ENCODE results near the gene NPR3.
"Not testable (repeated sequence)": the region's sequence is repeated elsewhere in the genome, so short reads cannot be mapped to it uniquely, and the experiment has no call there.

Gene NPR3

DNA sequence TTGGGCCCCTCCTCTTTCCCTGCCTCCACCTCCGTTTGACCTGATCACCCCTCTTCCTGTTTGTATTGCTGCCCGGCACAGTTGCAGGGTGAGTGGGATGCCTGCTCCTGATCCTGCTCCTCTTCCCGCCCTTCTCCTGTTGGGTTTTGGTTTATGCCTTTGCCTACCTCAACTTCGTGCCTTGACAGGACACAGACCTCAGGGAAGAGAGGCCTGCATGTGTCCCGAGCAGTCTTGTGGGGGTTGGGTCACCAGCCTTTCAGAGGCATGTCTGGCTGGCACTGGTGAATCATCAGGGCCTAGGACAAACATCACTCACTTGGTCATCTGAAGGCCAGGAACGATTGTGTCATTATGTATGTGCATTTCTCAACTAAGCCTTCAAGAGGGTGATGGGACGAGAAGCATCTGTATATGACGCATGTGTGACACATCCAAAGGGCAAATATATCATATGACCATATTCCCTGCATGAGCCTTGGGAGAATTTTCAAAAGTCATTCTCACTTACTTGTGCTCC is 56.9 kb downstream of the NPR3 start:
- DNase-seq (ENCODE audit: low spot score) = no peak

DNA sequence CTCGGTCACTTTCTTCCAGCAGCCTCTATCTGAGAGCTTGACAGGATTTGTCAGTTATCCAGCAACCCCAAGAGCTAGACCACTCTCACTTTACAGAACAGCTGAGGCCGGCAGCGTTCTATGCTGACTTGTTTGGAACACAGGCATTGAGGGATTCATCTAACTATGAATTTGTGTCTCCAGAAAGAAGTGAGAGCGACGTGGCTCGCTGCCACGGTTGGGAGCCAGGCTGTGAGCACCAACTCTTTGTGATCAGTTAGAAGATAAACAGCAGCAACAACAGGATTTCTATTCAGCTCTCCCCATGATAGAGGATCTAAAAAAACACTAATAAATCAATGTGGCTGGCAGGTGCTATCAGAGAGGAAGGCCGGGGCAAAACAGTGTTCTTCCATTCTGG is 58.6 kb downstream of the NPR3 start:
- no peak for DNase-seq (ENCODE audit: low spot score)

- no peak for DNase-seq (ENCODE audit: low spot score)
These were observed 59.3 kb downstream of the NPR3 start for GRCh38 chr5:32770444-32770843.

DNA sequence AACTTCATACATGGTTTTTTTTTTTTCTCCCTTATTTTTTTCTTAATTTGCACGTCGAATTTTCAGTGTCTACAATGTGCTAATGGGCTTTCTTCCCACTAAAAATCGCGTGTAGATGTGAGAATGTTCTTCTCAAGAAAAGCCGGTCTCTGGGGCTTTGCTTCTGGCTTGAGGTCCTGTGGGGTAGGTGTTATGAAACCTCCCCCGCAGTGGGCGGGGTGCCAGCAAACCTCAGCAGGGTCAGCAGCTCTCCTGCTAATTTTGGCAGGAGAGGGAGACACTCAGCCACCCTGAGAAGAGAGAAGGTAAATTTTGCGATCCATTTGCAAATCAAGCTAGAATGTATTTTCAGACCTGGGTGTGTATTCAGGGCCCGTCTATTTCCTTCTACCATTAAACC is 59.9 kb downstream of the NPR3 start:
- no peak for DNase-seq (ENCODE audit: low spot score)

DNA sequence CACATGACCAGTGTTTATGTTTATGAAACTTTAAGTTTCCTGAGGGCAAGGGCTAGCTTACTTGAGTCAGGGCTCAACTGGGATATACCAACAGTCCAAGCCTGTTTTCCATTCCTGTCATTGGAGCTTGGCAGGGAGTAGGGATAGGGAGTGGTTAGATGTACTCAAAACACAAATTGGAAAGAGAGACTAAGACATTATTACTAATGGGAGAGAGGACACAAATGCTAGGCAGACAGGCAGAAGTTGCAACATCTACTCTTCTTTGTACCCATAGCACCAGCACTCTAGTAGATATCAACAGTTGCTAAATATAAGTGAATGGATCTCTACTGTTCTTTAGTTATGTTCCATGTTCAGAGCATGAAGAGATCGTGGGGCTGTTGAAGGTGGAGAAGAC is 62.8 kb downstream of the NPR3 start:
- no peak for DNase-seq (ENCODE audit: low spot score)

DNA sequence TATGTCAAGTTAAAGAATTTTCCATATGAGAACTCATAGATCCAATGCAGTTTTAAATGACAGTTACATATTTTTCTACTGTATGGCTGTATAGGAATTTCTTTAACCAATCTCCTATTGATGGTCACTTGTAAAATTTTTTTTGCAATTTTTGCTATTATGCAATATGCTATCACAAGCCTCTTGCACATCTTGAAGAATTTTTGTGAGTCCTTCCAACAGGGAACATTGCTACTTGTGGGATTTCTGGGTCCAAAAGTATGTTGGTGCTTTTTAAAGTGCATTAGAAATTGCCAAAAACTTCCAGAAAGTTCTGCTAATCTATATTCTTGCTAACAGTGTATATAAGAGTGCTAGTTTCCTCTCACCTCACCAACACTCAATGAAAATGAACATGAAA is 65.1 kb downstream of the NPR3 start:
- DNase-seq (ENCODE audit: low spot score) = no peak

DNA sequence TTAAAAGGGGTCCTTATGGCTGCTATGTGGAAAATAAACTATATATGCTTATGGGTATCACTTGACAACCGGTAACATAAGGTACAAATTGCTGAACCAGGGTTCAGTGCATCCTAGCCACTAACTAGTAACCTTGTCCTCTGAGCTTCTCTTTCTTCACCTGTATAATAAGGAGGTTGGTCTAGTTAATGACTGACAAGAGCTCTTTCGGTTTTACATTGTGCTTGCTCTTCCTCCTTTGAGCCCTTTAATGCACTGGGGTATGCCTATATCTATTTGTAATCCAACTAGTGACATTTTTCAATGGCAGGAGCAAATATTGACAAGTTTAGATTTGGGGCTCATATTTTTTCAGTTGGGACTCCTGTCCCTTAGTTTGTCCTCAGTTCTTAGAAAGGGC is 66.1 kb downstream of the NPR3 start:
- no peak for DNase-seq (ENCODE audit: low spot score)

- DNase-seq (ENCODE audit: low spot score) = no peak
These were observed 66.6 kb downstream of the NPR3 start for GRCh38 chr5:32777733-32778132.

GRCh38 chr5:32778403-32778802 is 67.3 kb downstream of the NPR3 start:
- no peak for DNase-seq (ENCODE audit: low spot score)

- DNase-seq (ENCODE audit: low spot score) = no peak
These were observed 68.8 kb downstream of the NPR3 start for GRCh38 chr5:32779754-32780415.

GRCh38 chr5:32780508-32780919 is 69.4 kb downstream of the NPR3 start:
- no peak for DNase-seq (ENCODE audit: low spot score)

GRCh38 chr5:32783661-32784060 is 72.5 kb downstream of the NPR3 start:
- DNase-seq (ENCODE audit: low spot score) = no peak

GRCh38 chr5:32785611-32786254 is 74.6 kb downstream of the NPR3 start:
- DNase-seq (ENCODE audit: low spot score) = no peak

DNA sequence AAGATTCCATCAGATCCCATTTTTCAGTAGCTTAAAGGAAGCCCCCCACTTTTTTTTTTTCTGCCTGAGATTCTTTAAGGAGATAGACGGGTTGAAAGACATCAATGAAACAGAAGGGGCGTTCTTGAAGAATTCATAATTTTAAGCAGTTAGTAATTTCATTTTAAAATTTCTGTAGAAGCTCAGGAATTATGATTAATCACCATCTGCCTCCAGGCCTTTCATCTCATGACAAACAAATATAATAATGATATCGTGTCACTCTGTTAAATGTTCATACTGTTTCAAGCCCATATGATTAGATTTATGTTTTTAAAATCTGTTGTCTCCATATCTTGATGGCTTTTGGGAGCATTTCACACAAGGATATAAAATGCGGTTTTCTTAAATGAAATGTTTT is 75.2 kb downstream of the NPR3 start:
- DNase-seq (ENCODE audit: low spot score) = no peak

DNA sequence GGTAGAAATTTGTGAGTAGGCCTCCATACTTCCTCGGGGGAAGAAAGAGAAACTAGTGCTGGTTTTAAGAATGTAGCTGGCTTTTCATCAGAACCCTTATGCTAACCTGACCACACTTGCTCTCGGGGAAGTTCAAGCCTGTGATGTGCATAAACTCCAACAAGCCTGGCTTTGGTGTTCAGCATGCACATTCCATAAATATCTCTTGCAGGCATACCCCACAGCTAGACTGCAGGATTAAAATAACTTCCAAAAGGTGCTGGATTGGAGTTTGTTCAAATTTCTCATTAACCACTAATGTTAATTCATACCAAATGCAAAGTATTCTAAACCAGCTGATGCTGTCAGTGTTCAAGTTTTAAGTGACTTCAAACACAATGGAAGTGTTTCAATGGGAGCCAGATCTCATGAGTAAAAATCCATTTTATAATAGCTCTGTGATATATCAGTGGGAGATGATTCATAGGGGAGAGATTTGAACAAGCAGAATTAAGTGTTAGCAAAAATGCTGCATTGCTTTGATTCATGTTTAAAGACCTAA is 79.4 kb downstream of the NPR3 start:
- DNase-seq (ENCODE audit: low spot score) = no peak

- DNase-seq (ENCODE audit: low spot score) = no peak
These were observed 80.6 kb downstream of the NPR3 start for GRCh38 chr5:32791536-32792243.

- DNase-seq (ENCODE audit: low spot score) = no peak
These were observed 83.0 kb downstream of the NPR3 start for GRCh38 chr5:32794086-32794485.

DNA sequence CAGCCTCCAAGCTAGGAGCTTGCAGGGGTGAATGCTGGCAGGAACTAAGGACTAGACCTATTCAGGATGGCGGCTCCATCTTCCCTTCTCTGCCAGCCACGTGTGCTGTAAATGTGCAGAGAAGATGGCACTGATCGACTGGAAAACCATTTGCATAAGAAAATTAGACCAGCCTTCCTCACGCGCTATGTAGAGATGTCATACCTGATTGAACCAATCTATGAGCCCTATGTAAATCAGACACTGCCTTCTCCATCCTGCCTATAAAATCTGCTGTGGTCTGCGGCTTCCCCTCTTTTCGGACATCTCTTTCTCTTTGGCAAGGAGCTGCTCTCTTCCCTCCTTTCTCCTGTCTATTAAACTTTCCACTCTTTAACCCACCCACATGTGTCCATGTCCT is 91.6 kb downstream of the NPR3 start:
- DNase-seq (ENCODE audit: low spot score) = no peak

GRCh38 chr5:32803656-32804055 is 92.5 kb downstream of the NPR3 start:
- no peak for DNase-seq (ENCODE audit: low spot score)

DNA sequence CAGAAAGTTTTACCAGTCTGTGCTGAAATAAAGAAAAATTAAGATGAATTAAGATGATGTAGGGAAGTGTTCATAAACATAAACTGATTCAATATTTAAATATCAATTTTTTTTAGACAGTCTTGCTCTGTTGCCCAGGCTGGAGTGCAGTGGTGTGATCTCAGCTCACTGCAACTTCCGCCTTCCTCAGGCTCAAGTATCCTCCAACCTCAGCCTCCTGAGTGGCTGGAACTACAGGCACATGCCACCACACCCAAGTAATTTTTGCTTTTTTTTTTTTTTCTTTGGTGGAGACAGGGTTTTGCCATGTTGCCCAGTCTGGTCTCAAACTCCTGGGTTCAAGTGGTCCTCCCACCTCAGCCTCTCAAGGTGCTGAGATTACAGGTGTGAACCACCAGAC is 94.3 kb downstream of the NPR3 start:
- not testable (repeated sequence) for DNase-seq (ENCODE audit: low spot score)

DNA sequence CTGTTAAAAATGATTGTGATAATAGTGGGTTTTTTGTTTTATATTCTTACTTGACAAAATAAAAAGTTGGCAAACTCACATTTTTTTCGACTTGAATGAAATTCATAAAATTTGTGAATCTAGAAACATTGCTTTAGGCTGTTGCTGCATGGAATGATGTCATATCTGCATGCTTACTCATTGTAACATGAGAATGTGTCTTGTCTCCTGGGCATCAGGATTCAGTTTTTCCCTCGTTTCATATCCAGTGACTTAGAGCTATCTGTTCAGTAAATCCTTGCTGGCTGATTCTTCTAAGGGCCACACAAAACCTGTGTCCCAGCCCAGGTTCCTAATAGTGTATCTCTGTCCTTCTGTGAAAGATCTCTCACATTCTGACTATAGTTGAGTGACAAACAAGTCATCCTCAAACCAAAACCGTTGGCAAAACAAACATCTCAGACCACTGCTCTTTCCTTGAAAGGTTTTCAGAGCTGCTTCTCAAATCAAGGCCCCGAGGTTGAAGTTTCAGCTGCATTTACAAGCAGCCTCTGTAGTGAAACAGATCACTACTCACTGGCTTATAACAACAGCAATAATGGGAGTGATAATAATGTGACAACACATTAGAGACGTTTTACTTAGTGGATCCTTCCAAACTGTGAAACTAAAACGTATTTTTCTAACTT is 95.0 kb downstream of the NPR3 start:
- DNase-seq (ENCODE audit: low spot score) = no peak

- DNase-seq (ENCODE audit: low spot score) = no peak
These were observed 97.7 kb downstream of the NPR3 start for GRCh38 chr5:32808783-32809182.
